ENCODE data around the gene MYPN. TPM values are rescaled to one million over a fixed set of nuclear protein-coding genes. Genes with fewer than 3 reads are reported as not detected.

Gene MYPN
- total RNA-seq, 1 donor from 2014 or later: 124 TPM

- TF ChIP-seq CTCF (IDR thresholded peaks at IDR 0.05; ENCODE audit: borderline replicate concordance): peak; percentile 14
- no peak for DNase-seq
- Histone ChIP-seq H3K27me3 (ENCODE audit: low read depth) (no peaks in the 10 kb centered on the region), H3K27ac (replicated peaks) (no peak overlapping the region), H3K9me3 (replicated peaks) (no peaks in the 10 kb centered on the region), H3K36me3 (peaks cover 41% of the 10 kb centered on the region), H3K4me3 (no peak overlapping the region), H3K4me1 (no peaks in the 10 kb centered on the region)
- intact Hi-C loops (cut with micrococcal nuclease): no loop called here
Measured at GRCh38 chr10:68208424-68209042, 99.2 kb downstream of the MYPN start.

- intact Hi-C loops (cut with micrococcal nuclease): loop anchor here (10.0 kb wide), 1 partner anchor 93 kb away; no protein-coding TSS in a partner anchor
- no peak for TF ChIP-seq CTCF (IDR thresholded peaks at IDR 0.05; ENCODE audit: borderline replicate concordance)
- DNase-seq: no peak
- Histone ChIP-seq H3K27me3 (ENCODE audit: low read depth) (no peaks in the 10 kb centered on the region), H3K36me3 (peaks cover 40% of the 10 kb centered on the region), H3K9me3 (replicated peaks) (no peaks in the 10 kb centered on the region), H3K27ac (replicated peaks) (no peak overlapping the region), H3K4me3 (no peak overlapping the region), H3K4me1 (no peaks in the 10 kb centered on the region)
Measured at GRCh38 chr10:68211669-68212068, 102.4 kb downstream of the MYPN start.

- no peaks in the 10 kb centered on the region for H3K27me3 ChIP-seq (ENCODE audit: low read depth)
- H3K4me3 ChIP-seq: no peak overlapping the region
- H3K27ac ChIP-seq (replicated peaks): no peak overlapping the region
- TF ChIP-seq CTCF (IDR thresholded peaks at IDR 0.05; ENCODE audit: borderline replicate concordance): peak; percentile 58
- intact Hi-C loops (cut with micrococcal nuclease): loop anchor here (10.0 kb wide), 1 partner anchor 92 kb away; no protein-coding TSS in a partner anchor
- H3K36me3 ChIP-seq: peaks cover 36% of the 10 kb centered on the region
- DNase-seq: no peak
- H3K4me1 ChIP-seq: no peaks in the 10 kb centered on the region
- no peaks in the 10 kb centered on the region for H3K9me3 ChIP-seq (replicated peaks)
Measured at GRCh38 chr10:68212721-68213352, 103.5 kb downstream of the MYPN start.

GRCh38 chr10:68218786-68219185 is 109.5 kb downstream of the MYPN start:
- TF ChIP-seq CTCF (IDR thresholded peaks at IDR 0.05; ENCODE audit: borderline replicate concordance): no peak
- intact Hi-C loops (cut with micrococcal nuclease): loop anchor here (10.0 kb wide), 1 partner anchor 86 kb away; no protein-coding TSS in a partner anchor
- H3K36me3 ChIP-seq: peaks cover 8% of the 10 kb centered on the region

GRCh38 chr10:68221196-68221595 is 111.9 kb downstream of the MYPN start:
- Histone ChIP-seq H3K9me3 (replicated peaks) (no peaks in the 10 kb centered on the region), H3K4me1 (no peaks in the 10 kb centered on the region), H3K36me3 (no peaks in the 10 kb centered on the region), H3K27ac (replicated peaks) (no peak overlapping the region), H3K4me3 (no peak overlapping the region), H3K27me3 (ENCODE audit: low read depth) (no peaks in the 10 kb centered on the region)
- intact Hi-C loops (cut with micrococcal nuclease): no loop called here
- no peak for TF ChIP-seq CTCF (IDR thresholded peaks at IDR 0.05; ENCODE audit: borderline replicate concordance)
- DNase-seq: no peak

More at GRCh38 chr10:68218786-68219185, 109.5 kb downstream of the MYPN start:
- no peaks in the 10 kb centered on the region for H3K4me1 ChIP-seq
- H3K9me3 ChIP-seq (replicated peaks): no peaks in the 10 kb centered on the region
- no peaks in the 10 kb centered on the region for H3K27me3 ChIP-seq (ENCODE audit: low read depth)
- no peak overlapping the region for H3K4me3 ChIP-seq
- no peak overlapping the region for H3K27ac ChIP-seq (replicated peaks)
- DNase-seq: no peak
